Activated CD8-positive, alpha-beta memory T cell treated with anti-CD3 and anti-CD28 coated beads for 36 hours (primary cell): ENCODE measurements around the gene LSMEM2. TPM values are rescaled to one million over a fixed set of nuclear protein-coding genes. Genes with fewer than 3 reads are reported as not detected.
"Not testable (repeated sequence)": the region's sequence is repeated elsewhere in the genome, so short reads cannot be mapped to it uniquely, and the experiment has no call there.

Experiments
- CTCF ChIA-PET: fragments of 350-600 bp; sonication (Branson Sonifier 250); formaldehyde crosslinking; loops from one replicate; lab custom pipeline; 2021; ENCODE audit warnings: antibody characterized with exemption; lab: Charles Lee
- POLR2A ChIA-PET: fragments of 350-600 bp; sonication (Branson Sonifier 250); formaldehyde crosslinking; loops from one replicate; lab custom pipeline; 2021; ENCODE audit warnings: antibody characterized with exemption; lab: Charles Lee
- total RNA-seq, 2 experiments: library from RNA; stranded (reverse); gene quantifications; one replicate each; pipeline ENCODE4 v1.2.3, GENCODE V29; 2021

Gene LSMEM2
- total RNA-seq, 2 experiments from 2014 or later, result not detected

GRCh38 chr3:50242381-50242770 is 36.5 kb upstream of the LSMEM2 start:
- ChIA-PET POLR2A (interaction anchor here (0.6 kb wide), 1 partner anchor 38 kb away, joined by 8 read pairs; no protein-coding TSS in a partner anchor), CTCF (interaction anchor here (1.3 to 10.7 kb wide), 6 partner anchors 9 to 95 kb away, joined by 3 to 88 read pairs (median 9); no protein-coding TSS in a partner anchor)

GRCh38 chr3:50242851-50243542 is 35.9 kb upstream of the LSMEM2 start:
- POLR2A ChIA-PET, result interaction anchor here (0.6 to 0.9 kb wide), 2 partner anchors 18 to 38 kb away, joined by 4 to 8 read pairs; no protein-coding TSS in a partner anchor
- CTCF ChIA-PET, result interaction anchor here (1.3 to 10.7 kb wide), 8 partner anchors 8 to 94 kb away, joined by 3 to 88 read pairs (median 9); no protein-coding TSS in a partner anchor

GRCh38 chr3:50243543-50243895 is 35.4 kb upstream of the LSMEM2 start:
- POLR2A ChIA-PET, result interaction anchor here (0.9 kb wide), 1 partner anchor 17 kb away, joined by 4 read pairs; no protein-coding TSS in a partner anchor
- CTCF ChIA-PET, result interaction anchor here (1.3 to 10.7 kb wide), 8 partner anchors 8 to 93 kb away, joined by 3 to 88 read pairs (median 9); no protein-coding TSS in a partner anchor

- CTCF ChIA-PET, result interaction anchor here (0.7 to 10.7 kb wide), 5 partner anchors 9 to 1006 kb away, joined by 3 to 88 read pairs (median 5); no protein-coding TSS in a partner anchor
- POLR2A ChIA-PET, result not testable (repeated sequence)
These were observed 34.1 kb upstream of the LSMEM2 start for GRCh38 chr3:50244813-50245212.

GRCh38 chr3:50245251-50245745 is 33.6 kb upstream of the LSMEM2 start:
- POLR2A ChIA-PET, result no interaction called here
- CTCF ChIA-PET, result interaction anchor here (0.7 to 10.7 kb wide), 5 partner anchors 10 to 1007 kb away, joined by 3 to 88 read pairs (median 5); no protein-coding TSS in a partner anchor

GRCh38 chr3:50245831-50246516 is 32.9 kb upstream of the LSMEM2 start:
- ChIA-PET POLR2A (interaction anchor here (0.5 to 1.6 kb wide), 12 partner anchors 10 to 99 kb away, joined by 3 to 17 read pairs (median 3); partner anchors contain the start of genes GNAI2 and IFRD2), CTCF (interaction anchor here (0.6 to 10.7 kb wide), 24 partner anchors 10 to 327 kb away, joined by 3 to 133 read pairs (median 5); partner anchors contain the start of genes GNAI2, GNAT1, IFRD2 and RASSF1)

GRCh38 chr3:50246517-50246954 is 32.4 kb upstream of the LSMEM2 start:
- POLR2A ChIA-PET, result interaction anchor here (0.5 to 1.6 kb wide), 14 partner anchors 9 to 98 kb away, joined by 3 to 17 read pairs (median 3); partner anchors contain the start of genes GNAI2 and IFRD2
- CTCF ChIA-PET, result interaction anchor here (0.6 to 8.5 kb wide), 23 partner anchors 10 to 326 kb away, joined by 3 to 133 read pairs (median 4); partner anchors contain the start of genes GNAI2, GNAT1, IFRD2 and RASSF1

GRCh38 chr3:50248387-50248786 is 30.5 kb upstream of the LSMEM2 start:
- ChIA-PET POLR2A (no interaction called here), CTCF (interaction anchor here (1.0 to 8.5 kb wide), 4 partner anchors 11 to 56 kb away, joined by 3 to 133 read pairs (median 32); no protein-coding TSS in a partner anchor)

GRCh38 chr3:50249457-50249856 is 29.4 kb upstream of the LSMEM2 start:
- POLR2A ChIA-PET, result no interaction called here
- CTCF ChIA-PET, result interaction anchor here (1.0 to 8.5 kb wide), 6 partner anchors 10 to 57 kb away, joined by 3 to 133 read pairs (median 6); no protein-coding TSS in a partner anchor

- ChIA-PET POLR2A (no interaction called here), CTCF (interaction anchor here (1.5 to 8.5 kb wide), 4 partner anchors 9 to 23 kb away, joined by 4 to 133 read pairs (median 34); no protein-coding TSS in a partner anchor)
These were observed 28.4 kb upstream of the LSMEM2 start for GRCh38 chr3:50250514-50250913.

GRCh38 chr3:50251220-50251619 is 27.7 kb upstream of the LSMEM2 start:
- POLR2A ChIA-PET, result interaction anchor here (0.8 kb wide), 1 partner anchor 9 kb away, joined by 4 read pairs; no protein-coding TSS in a partner anchor
- CTCF ChIA-PET, result interaction anchor here (0.8 to 8.5 kb wide), 4 partner anchors 8 to 55 kb away, joined by 3 to 133 read pairs (median 32); no protein-coding TSS in a partner anchor

GRCh38 chr3:50254577-50255250 is 24.2 kb upstream of the LSMEM2 start:
- ChIA-PET POLR2A (no interaction called here), CTCF (interaction anchor here (2.7 kb wide), 1 partner anchor 27 kb away, joined by 11 read pairs; no protein-coding TSS in a partner anchor)

GRCh38 chr3:50255251-50255615 is 23.7 kb upstream of the LSMEM2 start:
- ChIA-PET CTCF (interaction anchor here (1.0 to 2.7 kb wide), 3 partner anchors 9 to 60 kb away, joined by 3 to 11 read pairs (median 10); no protein-coding TSS in a partner anchor), POLR2A (no interaction called here)

- ChIA-PET CTCF (interaction anchor here (0.6 to 4.9 kb wide), 13 partner anchors 8 to 64 kb away, joined by 3 to 62 read pairs (median 10); partner anchors contain the start of gene GNAI2), POLR2A (interaction anchor here (1.3 kb wide), 1 partner anchor 11 kb away, joined by 3 read pairs; no protein-coding TSS in a partner anchor)
These were observed 21.7 kb upstream of the LSMEM2 start for GRCh38 chr3:50256978-50257890.

- POLR2A ChIA-PET, result interaction anchor here (1.3 kb wide), 1 partner anchor 11 kb away, joined by 3 read pairs; no protein-coding TSS in a partner anchor
- CTCF ChIA-PET, result interaction anchor here (2.5 to 4.9 kb wide), 6 partner anchors 9 to 64 kb away, joined by 13 to 62 read pairs (median 24); partner anchors contain the start of gene GNAI2
These were observed 20.7 kb upstream of the LSMEM2 start for GRCh38 chr3:50258029-50258680.

- ChIA-PET CTCF (interaction anchor here (0.9 to 4.9 kb wide), 12 partner anchors 10 to 65 kb away, joined by 3 to 62 read pairs (median 10); partner anchors contain the start of genes GNAI2 and IFRD2), POLR2A (interaction anchor here (0.6 kb wide), 1 partner anchor 1134 kb away, joined by 3 read pairs; no protein-coding TSS in a partner anchor)
These were observed 19.9 kb upstream of the LSMEM2 start for GRCh38 chr3:50258979-50259378.
